Measurements from ENCODE around the gene CAPRIN1. TPM values are rescaled to one million over a fixed set of nuclear protein-coding genes. Genes with fewer than 3 reads are reported as not detected.

CAPRIN1 gene
- polyA plus RNA-seq, 1 experiment = 183 TPM

- CTCF ChIA-PET = no interaction called here
- TF ChIP-seq CTCF (IDR thresholded peaks at IDR 0.05; ENCODE audit: insufficient read depth, low read depth, low read length) = no peak
These were observed 21.3 kb downstream of the CAPRIN1 start for GRCh38 chr11:34072832-34073231.

GRCh38 chr11:34074391-34074790, 22.9 kb downstream of the CAPRIN1 start:
- ChIA-PET CTCF (interaction anchor here (0.7 kb wide), 2 partner anchors 18 to 31 kb away, joined by 3 read pairs; partner anchors contain the start of gene NAT10), POLR2A (no interaction called here)
- TF ChIP-seq CTCF (IDR thresholded peaks at IDR 0.05; ENCODE audit: insufficient read depth, low read depth, low read length) = no peak
- no peaks in the 10 kb centered on the region for H3K27me3 ChIP-seq (ENCODE audit: control insufficient read depth, insufficient read depth, low read length)
- DNase-seq (ENCODE audit: low read depth) = no peak
- H3K4me3 ChIP-seq (ENCODE audit: low read depth, low read length) = no peak overlapping the region
- peaks cover 7% of the 10 kb centered on the region for H3K36me3 ChIP-seq (ENCODE audit: control insufficient read depth, insufficient read depth, low read length)

More at GRCh38 chr11:34072832-34073231, 21.3 kb downstream of the CAPRIN1 start:
- POLR2A ChIA-PET = no interaction called here
- H3K36me3 ChIP-seq (ENCODE audit: control insufficient read depth, insufficient read depth, low read length) = peaks cover 4% of the 10 kb centered on the region
- DNase-seq (ENCODE audit: low read depth) = no peak
- H3K4me3 ChIP-seq (ENCODE audit: low read depth, low read length) = no peak overlapping the region
- no peaks in the 10 kb centered on the region for H3K27me3 ChIP-seq (ENCODE audit: control insufficient read depth, insufficient read depth, low read length)

- Histone ChIP-seq H3K36me3 (ENCODE audit: control insufficient read depth, insufficient read depth, low read length) (peaks cover 8% of the 10 kb centered on the region), H3K27me3 (ENCODE audit: control insufficient read depth, insufficient read depth, low read length) (no peaks in the 10 kb centered on the region), H3K4me3 (ENCODE audit: low read depth, low read length) (no peak overlapping the region)
- CTCF ChIA-PET = interaction anchor here (1.0 to 1.6 kb wide), 3 partner anchors 79 to 86 kb away, joined by 3 to 5 read pairs (median 3); no protein-coding TSS in a partner anchor
- POLR2A ChIA-PET = no interaction called here
- peak; percentile 42 for DNase-seq (ENCODE audit: low read depth)
- no peak for TF ChIP-seq CTCF (IDR thresholded peaks at IDR 0.05; ENCODE audit: insufficient read depth, low read depth, low read length)
These were observed 23.8 kb downstream of the CAPRIN1 start for GRCh38 chr11:34075178-34075820.

- ChIA-PET CTCF (no interaction called here), POLR2A (no interaction called here)
- Histone ChIP-seq H3K36me3 (ENCODE audit: control insufficient read depth, insufficient read depth, low read length) (peaks cover 15% of the 10 kb centered on the region), H3K4me3 (ENCODE audit: low read depth, low read length) (no peak overlapping the region), H3K27me3 (ENCODE audit: control insufficient read depth, insufficient read depth, low read length) (no peaks in the 10 kb centered on the region)
- no peak for DNase-seq (ENCODE audit: low read depth)
- no peak for TF ChIP-seq CTCF (IDR thresholded peaks at IDR 0.05; ENCODE audit: insufficient read depth, low read depth, low read length)
These were observed 29.1 kb downstream of the CAPRIN1 start for GRCh38 chr11:34080609-34081008.

GRCh38 chr11:34084637-34085036, 33.1 kb downstream of the CAPRIN1 start:
- TF ChIP-seq CTCF (IDR thresholded peaks at IDR 0.05; ENCODE audit: insufficient read depth, low read depth, low read length) = no peak
- Histone ChIP-seq H3K36me3 (ENCODE audit: control insufficient read depth, insufficient read depth, low read length) (peaks cover 14% of the 10 kb centered on the region), H3K4me3 (ENCODE audit: low read depth, low read length) (no peak overlapping the region), H3K27me3 (ENCODE audit: control insufficient read depth, insufficient read depth, low read length) (no peaks in the 10 kb centered on the region)
- no peak for DNase-seq (ENCODE audit: low read depth)
- ChIA-PET CTCF (interaction anchor here (0.6 to 1.4 kb wide), 2 partner anchors 11 to 14 kb away, joined by 3 to 4 read pairs; no protein-coding TSS in a partner anchor), POLR2A (no interaction called here)

Measured in BJ (cell line).